IMR-90 (cell line): ENCODE measurements around the gene GDF10. TPM values are rescaled to one million over a fixed set of nuclear protein-coding genes. Genes with fewer than 3 reads are reported as not detected.

Source experiments
- ATAC-seq: fragments of 200-7000 bp; cut with Tn5 transposase; 2 replicates; pipeline ENCODE4 v1.9.1; 2020; ENCODE audit warnings: low read depth, mild to moderate bottlenecking, moderate library complexity
- BruUV-seq: library from RNA; stranded (reverse); fragments of 400-500 nt; replicated peaks from 2 replicates; lab custom pipeline; 2021; lab: Mats Ljungman, UMichigan
- CTCF ChIA-PET: fragments of 300-600 bp; formaldehyde crosslinking; extraction: SDS; loops from one replicate; lab custom pipeline; 2021; ENCODE audit warnings: antibody characterized with exemption; lab: Yijun Ruan, JAX
- POLR2A ChIA-PET: fragments of 300-600 bp; sonication (Branson Sonifier 250); formaldehyde crosslinking; loops from one replicate; lab custom pipeline; 2022; ENCODE audit warnings: antibody characterized with exemption; ENCODE audit not compliant: unreplicated experiment; lab: Charles Lee
- DNase-seq: peaks from one replicate; pipeline ENCODE4 v3.0.0; 2013
- H2AFZ ChIP-seq: replicated peaks from 2 replicates; pipeline ENCODE3; 2013; ENCODE audit warnings: low read length, mild to moderate bottlenecking; ENCODE audit not compliant: poor library complexity
- H2AK5ac ChIP-seq: 2 replicates; pipeline ENCODE4 v1.6.1; 2013; ENCODE audit warnings: low read depth, low read length, inconsistent platforms
- H2AK9ac ChIP-seq: replicated peaks from 2 replicates; pipeline ENCODE3; 2013; ENCODE audit warnings: mild to moderate bottlenecking, low read depth, low read length, moderate library complexity; ENCODE audit not compliant: poor library complexity
- H2BK120ac ChIP-seq: 2 replicates; pipeline ENCODE4 v1.6.1; 2013; ENCODE audit warnings: low read depth, low read length, inconsistent platforms
- H2BK15ac ChIP-seq: 3 replicates; pipeline ENCODE4 v1.6.1; 2013; ENCODE audit warnings: low read depth, low read length, inconsistent platforms
- H2BK20ac ChIP-seq: 2 replicates; pipeline ENCODE4 v1.6.1; 2013; ENCODE audit warnings: low read depth, mild to moderate bottlenecking, inconsistent platforms, low read length, moderate library complexity
- H2BK5ac ChIP-seq: 2 replicates; pipeline ENCODE4 v1.6.1; 2013; ENCODE audit warnings: mild to moderate bottlenecking, low read depth, low read length, inconsistent platforms; ENCODE audit not compliant: poor library complexity, severe bottlenecking
- H3K14ac ChIP-seq: replicated peaks from 2 replicates; pipeline ENCODE4 v1.6.1; 2013; ENCODE audit warnings: low read depth, low read length, inconsistent platforms
- H3K18ac ChIP-seq: 2 replicates; pipeline ENCODE4 v1.6.1; 2013; ENCODE audit warnings: low read depth, low read length, control low read depth
- H3K23ac ChIP-seq: 2 replicates; pipeline ENCODE4 v1.6.1; 2013; ENCODE audit warnings: low read depth, low read length, inconsistent platforms
- H3K27ac ChIP-seq: 2 replicates; pipeline ENCODE4 v1.5.1; 2013; ENCODE audit warnings: mild to moderate bottlenecking, control low read depth, low read length; ENCODE audit not compliant: insufficient read depth
- H3K27me3 ChIP-seq: 2 replicates; pipeline ENCODE4 v1.6.1; 2013; ENCODE audit warnings: low read length; ENCODE audit not compliant: control insufficient read depth, insufficient read depth
- H3K36me3 ChIP-seq: 2 replicates; pipeline ENCODE4 v1.6.1; 2013; ENCODE audit warnings: low read length, mixed read lengths; ENCODE audit not compliant: control insufficient read depth, insufficient read depth
- H3K4ac ChIP-seq: 2 replicates; pipeline ENCODE4 v1.6.1; 2013; ENCODE audit warnings: low read depth, low read length, inconsistent platforms
- H3K4me1 ChIP-seq: 2 replicates; pipeline ENCODE4 v1.6.1; 2013; ENCODE audit warnings: low read length, mixed read lengths; ENCODE audit not compliant: control insufficient read depth, insufficient read depth
- H3K4me2 ChIP-seq: 2 replicates; pipeline ENCODE4 v1.6.1; 2013; ENCODE audit warnings: low read depth, mild to moderate bottlenecking, control low read depth, low read length, moderate library complexity
- H3K4me3 ChIP-seq: 2 replicates; pipeline ENCODE4 v1.5.1; 2013; ENCODE audit warnings: low read depth, mild to moderate bottlenecking, control low read depth, low read length, moderate library complexity; ENCODE audit not compliant: insufficient read depth
- H3K56ac ChIP-seq: 2 replicates; pipeline ENCODE4 v1.6.1; 2013; ENCODE audit warnings: low read length, inconsistent platforms; ENCODE audit not compliant: insufficient read depth; ENCODE audit errors: extremely low read depth
- H3K79me1 ChIP-seq, 2 experiments: 2 replicates each; pipeline ENCODE4 v1.6.1; 2013; ENCODE audit warnings: low read length in 2 of 2, inconsistent platforms in 1 of 2, low read depth in 1 of 2
- H3K9ac ChIP-seq: 2 replicates; pipeline ENCODE4 v1.6.1; 2013; ENCODE audit warnings: low read depth, low read length, control low read depth
- H3K9me1 ChIP-seq: 2 replicates; pipeline ENCODE4 v1.6.1; 2013; ENCODE audit warnings: low read length, inconsistent platforms; ENCODE audit not compliant: insufficient read depth
- H3K9me3 ChIP-seq: 2 replicates; pipeline ENCODE4 v1.6.1; 2013; ENCODE audit warnings: low read length; ENCODE audit not compliant: control insufficient read depth, insufficient read depth
- H4K20me1 ChIP-seq: 2 replicates; pipeline ENCODE4 v1.6.1; 2013; ENCODE audit warnings: low read length, inconsistent platforms; ENCODE audit not compliant: insufficient read depth
- H4K5ac ChIP-seq: 2 replicates; pipeline ENCODE4 v1.6.1; 2013; ENCODE audit warnings: mild to moderate bottlenecking, low read depth, low read length, control low read depth
- H4K8ac ChIP-seq, 2 experiments: 2 replicates each; pipeline ENCODE4 v1.6.1; 2013; ENCODE audit warnings: low read depth in 2 of 2, low read length in 2 of 2, control low read depth in 1 of 2, inconsistent platforms in 1 of 2
- H4K91ac ChIP-seq: 2 replicates; pipeline ENCODE4 v1.6.1; 2013; ENCODE audit warnings: low read depth, low read length, inconsistent platforms; ENCODE audit not compliant: insufficient read depth
- BHLHE40 ChIP-seq: fragments of 150-350 bp; IDR thresholded peaks from 2 replicates; pipeline ENCODE4 v1.6.1; 2016; ENCODE audit warnings: mild to moderate bottlenecking, low read depth, low read length
- CEBPB ChIP-seq: IDR thresholded peaks from 2 replicates; pipeline ENCODE4 v1.6.1; 2012; ENCODE audit warnings: low read depth, low read length, improper control_type of control experiment
- CHD1 ChIP-seq: IDR thresholded peaks from 2 replicates; pipeline ENCODE4 v1.6.1; 2012; ENCODE audit warnings: low read depth, low read length, improper control_type of control experiment
- FOS ChIP-seq: fragments of 150-350 bp; IDR thresholded peaks from 2 replicates; pipeline ENCODE4 v1.6.1; 2016; ENCODE audit warnings: low read depth, low read length
- MAFK ChIP-seq: IDR thresholded peaks from 2 replicates; pipeline ENCODE4 v1.6.1; 2012; ENCODE audit warnings: low read depth, low read length, improper control_type of control experiment
- MAZ ChIP-seq: IDR thresholded peaks from 2 replicates; pipeline ENCODE4 v1.6.1; 2012; ENCODE audit warnings: low read depth, mild to moderate bottlenecking, low read length, improper control_type of control experiment, moderate library complexity, borderline replicate concordance
- MXI1 ChIP-seq: IDR thresholded peaks from 2 replicates; pipeline ENCODE4 v1.6.1; 2012; ENCODE audit warnings: low read depth, mild to moderate bottlenecking, low read length, moderate library complexity, borderline replicate concordance
- NFE2L2 ChIP-seq: fragments of 150-350 bp; IDR thresholded peaks from 2 replicates; pipeline ENCODE4 v1.6.1; 2016; ENCODE audit warnings: low read depth, mild to moderate bottlenecking, low read length
- POLR2A ChIP-seq: IDR thresholded peaks from 2 replicates; pipeline ENCODE4 v1.6.1; 2012; ENCODE audit warnings: mild to moderate bottlenecking, low read depth, low read length
- RAD21 ChIP-seq: IDR thresholded peaks from 2 replicates; pipeline ENCODE4 v1.6.1; 2012; ENCODE audit warnings: low read length, improper control_type of control experiment
- RCOR1 ChIP-seq: IDR thresholded peaks from 2 replicates; pipeline ENCODE4 v1.6.1; 2012; ENCODE audit warnings: mild to moderate bottlenecking, low read length, improper control_type of control experiment; ENCODE audit not compliant: insufficient replicate concordance
- SMC3 ChIP-seq: fragments of 150-350 bp; IDR thresholded peaks from 2 replicates; pipeline ENCODE4 v1.6.1; 2016; ENCODE audit warnings: low read depth, mild to moderate bottlenecking, antibody characterized with exemption, low read length, moderate library complexity
- WGBS, 2 experiments: methylation state at CpG; one replicate each; pipeline versions ENCODE4 v1.1.5 to v1.1.7; 2013; ENCODE audit warnings: missing lambda C conversion rate in 2 of 2; ENCODE audit not compliant: insufficient read length in 1 of 2; ENCODE audit errors: extremely low coverage in 2 of 2; 5-methylcytosine and 5-hydroxymethylcytosine counted together
- dilution Hi-C: fragments of 300-500 bp; cut with HindIII; formaldehyde crosslinking; loops from one replicate; pipeline ENCODE4 v1.14.3; 2018; ENCODE audit warnings: low sequenced_read_pairs; ENCODE audit not compliant: unreplicated experiment
- in situ Hi-C: fragments of 300-500 bp; cut with MboI; formaldehyde crosslinking; loops from 3 replicates; pipeline ENCODE4 v1.14.3; 2019; ENCODE audit warnings: low sequenced_read_pairs, inconsistent platforms, mixed read lengths
- intact Hi-C: fragments of 100-400 bp; cut with micrococcal nuclease; formaldehyde crosslinking; loops from 2 replicates; pipeline ENCODE4 v1.10.0; 2022
- polyA plus RNA-seq, 3 experiments: library from polyadenylated mRNA; depleted of rRNA; stranded (reverse); fragments of >200 nt; gene quantifications; 2 replicates each; pipeline ENCODE4 v1.2.3, GENCODE V29; 2012; ENCODE audit warnings: low replicate concordance in 1 of 3
- total RNA-seq: library from RNA; depleted of rRNA; stranded (reverse); fragments of >200 nt; gene quantifications from 2 replicates; pipeline ENCODE4 v1.2.3, GENCODE V29; 2012
- TF ChIP-seq, protein P1 (sequence below): fragments of 150-350 bp; IDR thresholded peaks from 2 replicates; pipeline ENCODE4 v1.6.1; 2017; ENCODE audit warnings: mild to moderate bottlenecking, antibody characterized with exemption, low read length, low read depth
- TF ChIP-seq, protein P2 (sequence below): conservative IDR thresholded peaks from 2 replicates; pipeline ENCODE4 v1.5.1; 2012; ENCODE audit warnings: mild to moderate bottlenecking, low read depth, low read length, improper control_type of control experiment
- TF ChIP-seq, protein P3 (sequence below): fragments of 150-350 bp; IDR thresholded peaks from 2 replicates; pipeline ENCODE4 v1.6.1; 2016; ENCODE audit warnings: low read depth, mild to moderate bottlenecking, low read length, moderate library complexity, borderline replicate concordance

The GDF10 gene
- total and polyA plus RNA-seq, 2 of the 4 experiments (the other 2 are of a cell fraction): 0.34 TPM; not detected in 1

DNA sequence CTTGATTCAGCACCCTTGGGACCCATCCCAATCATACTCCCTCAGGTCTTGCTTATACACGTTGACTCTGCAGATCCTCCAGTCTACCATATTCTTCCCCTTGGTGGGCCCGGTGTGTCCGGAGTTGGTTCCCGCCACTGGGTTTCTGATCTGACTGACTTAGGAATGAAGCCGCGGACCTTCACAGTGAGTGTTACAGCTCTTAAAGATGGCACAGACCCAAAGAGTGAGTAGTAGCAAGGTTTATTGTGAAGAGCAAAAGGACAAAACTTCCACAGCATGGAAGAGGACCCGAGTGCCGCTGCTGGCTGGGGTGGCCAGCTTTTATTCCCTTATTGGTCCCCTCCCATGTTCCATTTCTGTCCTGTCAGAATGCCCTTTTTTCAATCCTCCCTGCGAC lies 5.9 kb upstream of the GDF10 start:
- no peak for DNase-seq
- dilution Hi-C loops: no loop called here

More for the DNA sequence above, 5.9 kb upstream of the GDF10 start:
- Histone ChIP-seq H3K23ac (no peak overlapping the region), H4K91ac (no peak overlapping the region), H3K56ac (no peak overlapping the region), H3K79me1 (no peaks in the 10 kb centered on the region), H3K14ac (no peak overlapping the region), H4K5ac (no peak overlapping the region), H3K9ac (no peak overlapping the region), H2AK5ac (no peak overlapping the region), H2AK9ac (no peak overlapping the region), H3K4me3 (no peak overlapping the region), H3K27ac (no peak overlapping the region), H2AFZ (no peak overlapping the region), H4K20me1 (no peaks in the 10 kb centered on the region), H3K27me3 (peaks cover 62% of the 10 kb centered on the region), H3K4me1 (no peaks in the 10 kb centered on the region; the same call in 1 of the 2 replicates), H3K9me1 (no peaks in the 10 kb centered on the region), H3K18ac (no peak overlapping the region), H3K36me3 (no peaks in the 10 kb centered on the region), H2BK15ac (no peak overlapping the region), H2BK20ac (no peak overlapping the region), H3K9me3 (no peaks in the 10 kb centered on the region; the same call in 1 of the 2 replicates), H4K8ac (no peak overlapping the region), H3K4ac (no peak overlapping the region), H2BK120ac (no peak overlapping the region), H2BK5ac (no peak overlapping the region), H3K4me2 (no peak overlapping the region)
- in situ Hi-C loops (no loop called here), intact Hi-C loops (no loop called here)
- no peak for TF ChIP-seq MXI1
- no peak for TF ChIP-seq SMC3
- TF ChIP-seq, protein P1, sequence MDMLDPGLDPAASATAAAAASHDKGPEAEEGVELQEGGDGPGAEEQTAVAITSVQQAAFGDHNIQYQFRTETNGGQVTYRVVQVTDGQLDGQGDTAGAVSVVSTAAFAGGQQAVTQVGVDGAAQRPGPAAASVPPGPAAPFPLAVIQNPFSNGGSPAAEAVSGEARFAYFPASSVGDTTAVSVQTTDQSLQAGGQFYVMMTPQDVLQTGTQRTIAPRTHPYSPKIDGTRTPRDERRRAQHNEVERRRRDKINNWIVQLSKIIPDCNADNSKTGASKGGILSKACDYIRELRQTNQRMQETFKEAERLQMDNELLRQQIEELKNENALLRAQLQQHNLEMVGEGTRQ: no peak
- TF ChIP-seq, protein P2, sequence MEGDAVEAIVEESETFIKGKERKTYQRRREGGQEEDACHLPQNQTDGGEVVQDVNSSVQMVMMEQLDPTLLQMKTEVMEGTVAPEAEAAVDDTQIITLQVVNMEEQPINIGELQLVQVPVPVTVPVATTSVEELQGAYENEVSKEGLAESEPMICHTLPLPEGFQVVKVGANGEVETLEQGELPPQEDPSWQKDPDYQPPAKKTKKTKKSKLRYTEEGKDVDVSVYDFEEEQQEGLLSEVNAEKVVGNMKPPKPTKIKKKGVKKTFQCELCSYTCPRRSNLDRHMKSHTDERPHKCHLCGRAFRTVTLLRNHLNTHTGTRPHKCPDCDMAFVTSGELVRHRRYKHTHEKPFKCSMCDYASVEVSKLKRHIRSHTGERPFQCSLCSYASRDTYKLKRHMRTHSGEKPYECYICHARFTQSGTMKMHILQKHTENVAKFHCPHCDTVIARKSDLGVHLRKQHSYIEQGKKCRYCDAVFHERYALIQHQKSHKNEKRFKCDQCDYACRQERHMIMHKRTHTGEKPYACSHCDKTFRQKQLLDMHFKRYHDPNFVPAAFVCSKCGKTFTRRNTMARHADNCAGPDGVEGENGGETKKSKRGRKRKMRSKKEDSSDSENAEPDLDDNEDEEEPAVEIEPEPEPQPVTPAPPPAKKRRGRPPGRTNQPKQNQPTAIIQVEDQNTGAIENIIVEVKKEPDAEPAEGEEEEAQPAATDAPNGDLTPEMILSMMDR: no peak
- TF ChIP-seq FOS: no peak
- no peak for TF ChIP-seq BHLHE40
- no peak for TF ChIP-seq MAFK
- no peak for TF ChIP-seq RAD21
- no peak for TF ChIP-seq MAZ
- no peak for TF ChIP-seq POLR2A
- TF ChIP-seq, protein P3, sequence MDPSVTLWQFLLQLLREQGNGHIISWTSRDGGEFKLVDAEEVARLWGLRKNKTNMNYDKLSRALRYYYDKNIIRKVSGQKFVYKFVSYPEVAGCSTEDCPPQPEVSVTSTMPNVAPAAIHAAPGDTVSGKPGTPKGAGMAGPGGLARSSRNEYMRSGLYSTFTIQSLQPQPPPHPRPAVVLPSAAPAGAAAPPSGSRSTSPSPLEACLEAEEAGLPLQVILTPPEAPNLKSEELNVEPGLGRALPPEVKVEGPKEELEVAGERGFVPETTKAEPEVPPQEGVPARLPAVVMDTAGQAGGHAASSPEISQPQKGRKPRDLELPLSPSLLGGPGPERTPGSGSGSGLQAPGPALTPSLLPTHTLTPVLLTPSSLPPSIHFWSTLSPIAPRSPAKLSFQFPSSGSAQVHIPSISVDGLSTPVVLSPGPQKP: no peak
- no peak for TF ChIP-seq NFE2L2
- no peak for TF ChIP-seq RCOR1
- no peak for TF ChIP-seq CHD1
- TF ChIP-seq CEBPB: no peak
- WGBS, 2 experiments: no CpG with 5 or more reads among the region's 9 CpGs
- no TSS peak for BruUV-seq
- POLR2A ChIA-PET: no interaction called here
- ATAC-seq: no peak
- CTCF ChIA-PET: no interaction called here
